ENCODE results near the gene MAP3K13.
"Not testable (repeated sequence)": the region's sequence is repeated elsewhere in the genome, so short reads cannot be mapped to it uniquely, and the experiment has no call there.

Gene MAP3K13

GRCh38 chr3:185393055-185393454 lies 30.1 kb downstream of the MAP3K13 start:
- in situ Hi-C loops (cut with MboI; ENCODE audit: low sequenced_read_pairs), result no loop called here

- in situ Hi-C loops (cut with MboI; ENCODE audit: low sequenced_read_pairs), result no loop called here
Observed at GRCh38 chr3:185397676-185398075, 34.7 kb downstream of the MAP3K13 start.

DNA sequence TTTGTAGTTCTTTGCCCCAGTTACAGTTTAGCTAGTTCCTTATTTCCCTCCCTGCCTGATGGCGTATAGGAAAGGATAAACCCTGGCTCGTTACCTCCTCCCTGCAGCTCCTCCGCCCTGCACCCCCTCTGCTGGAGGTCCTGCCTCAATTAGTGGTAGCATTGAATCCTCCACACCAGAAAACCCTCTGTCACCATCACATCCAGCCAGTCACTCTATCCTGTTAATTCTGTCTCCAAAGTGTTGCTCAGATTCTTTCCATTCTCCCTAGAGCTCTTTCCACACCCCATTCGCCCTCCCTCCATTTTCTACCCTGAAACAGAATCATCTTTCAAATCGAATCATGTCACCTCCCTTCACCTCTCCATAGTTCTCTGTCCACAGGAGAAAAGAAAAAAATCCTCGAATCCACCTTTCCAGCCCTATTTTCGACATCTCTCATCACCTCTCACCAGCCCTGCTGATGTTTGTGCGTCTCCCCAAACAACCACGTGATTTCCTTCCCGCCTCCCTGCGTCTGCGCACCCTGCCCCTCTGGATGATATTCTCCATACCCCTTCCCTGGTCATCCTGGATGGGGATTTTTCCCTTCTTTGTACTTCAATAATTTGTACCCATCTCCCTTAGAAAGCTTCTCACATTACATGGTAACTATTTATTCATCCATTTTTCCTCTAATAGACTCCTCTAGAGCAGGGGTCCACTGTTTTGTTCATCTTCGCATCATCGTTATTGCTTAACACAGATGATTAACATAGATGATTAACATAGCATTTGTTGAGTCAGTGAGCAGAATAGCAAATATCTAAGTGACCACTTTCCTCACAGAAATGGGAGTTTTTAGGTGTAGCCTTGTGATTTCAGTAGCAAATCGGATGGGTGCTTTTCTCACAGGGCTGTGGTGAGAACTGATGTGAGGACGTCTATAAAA lies 37.1 kb downstream of the MAP3K13 start:
- in situ Hi-C loops (cut with MboI; ENCODE audit: low sequenced_read_pairs), result no loop called here

DNA sequence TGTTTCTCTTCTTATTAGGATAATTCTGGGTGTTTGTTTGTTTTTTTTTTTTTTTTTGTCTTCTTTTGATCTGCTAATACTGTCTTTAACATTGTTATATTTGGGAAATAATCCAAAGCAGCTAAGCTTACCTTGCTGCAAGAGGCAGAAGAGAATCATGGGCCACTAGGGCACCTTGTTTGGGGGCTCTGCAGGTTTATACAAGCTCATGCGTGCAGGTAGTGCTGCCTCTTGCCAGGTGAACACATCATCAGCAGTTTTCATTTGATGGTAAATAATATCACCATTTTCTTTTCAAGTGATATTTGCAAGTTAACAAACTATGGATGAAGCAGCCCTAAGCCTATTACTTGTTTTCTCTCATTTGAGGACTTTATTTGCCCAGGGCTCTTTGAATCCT lies 37.9 kb downstream of the MAP3K13 start:
- in situ Hi-C loops (cut with MboI; ENCODE audit: low sequenced_read_pairs), result no loop called here

DNA sequence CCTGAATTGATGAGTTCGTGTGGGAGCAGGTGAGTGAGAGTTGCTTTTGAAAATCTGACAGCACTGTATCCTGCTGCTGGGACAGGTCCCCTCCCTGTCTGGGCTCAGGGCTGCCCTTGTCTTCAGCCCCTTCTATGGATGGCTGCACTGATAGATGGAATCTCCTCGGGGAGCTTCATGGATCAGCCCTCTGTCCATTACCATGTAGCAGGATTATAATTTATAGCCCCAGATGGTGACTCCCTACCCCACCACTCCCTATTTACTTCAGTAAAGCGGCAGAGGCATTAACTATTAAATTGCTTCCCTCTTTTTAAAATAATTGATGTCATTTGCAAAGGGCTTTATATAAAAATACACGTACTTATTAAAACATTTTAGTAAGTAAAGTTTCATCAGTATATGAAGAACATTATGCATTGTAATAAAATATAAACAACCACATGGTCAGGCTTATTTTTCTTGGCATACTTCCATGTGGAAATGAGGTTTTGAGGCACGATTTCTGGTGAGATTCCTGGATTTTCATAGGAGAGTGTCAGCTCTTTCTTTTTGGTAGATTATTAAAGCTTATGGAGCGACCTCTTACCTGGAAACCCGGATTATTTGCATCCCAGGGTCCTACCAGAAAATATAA lies 38.5 kb downstream of the MAP3K13 start:
- in situ Hi-C loops (cut with MboI; ENCODE audit: low sequenced_read_pairs), result no loop called here

GRCh38 chr3:185402561-185402960 lies 39.6 kb downstream of the MAP3K13 start:
- in situ Hi-C loops (cut with MboI; ENCODE audit: low sequenced_read_pairs), result no loop called here

DNA sequence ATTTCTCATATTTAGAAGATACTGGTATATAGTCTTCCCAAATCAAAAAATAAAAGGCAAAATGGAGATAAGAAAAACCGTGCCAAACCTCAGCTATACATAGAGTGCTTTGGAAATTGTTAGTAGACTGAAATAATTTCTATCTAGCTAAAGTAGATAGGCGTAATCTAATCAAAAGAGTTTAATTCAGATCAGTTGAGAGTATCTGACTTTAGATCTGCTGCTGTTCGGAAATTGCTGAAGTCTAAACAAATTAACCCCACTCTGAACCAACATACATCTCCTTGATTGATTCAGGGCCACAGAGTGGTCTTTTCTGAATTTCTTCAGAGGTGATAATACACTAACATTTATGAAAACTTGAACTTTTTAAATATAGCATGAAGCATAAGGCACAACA lies 40.1 kb downstream of the MAP3K13 start:
- in situ Hi-C loops (cut with MboI; ENCODE audit: low sequenced_read_pairs), result no loop called here

DNA sequence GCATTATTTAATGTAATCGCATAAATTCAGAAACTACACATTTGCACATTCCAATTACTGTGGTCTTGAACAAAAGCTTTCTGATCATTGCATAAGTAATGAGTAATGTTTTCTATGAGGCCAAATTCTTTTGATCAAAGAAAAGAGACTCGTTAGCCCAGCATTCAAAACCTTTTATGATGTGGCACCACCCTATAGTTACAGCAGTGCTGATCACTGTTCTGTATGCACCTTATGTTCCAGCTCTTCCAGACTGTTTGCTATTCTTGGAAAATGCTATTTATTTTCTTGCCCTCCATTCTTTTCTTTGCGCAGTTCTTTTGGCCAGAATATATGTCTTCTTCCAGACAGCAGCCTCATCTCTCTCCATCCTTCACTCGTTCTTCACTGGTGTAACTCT lies 42.3 kb downstream of the MAP3K13 start:
- in situ Hi-C loops (cut with MboI; ENCODE audit: low sequenced_read_pairs), result no loop called here

DNA sequence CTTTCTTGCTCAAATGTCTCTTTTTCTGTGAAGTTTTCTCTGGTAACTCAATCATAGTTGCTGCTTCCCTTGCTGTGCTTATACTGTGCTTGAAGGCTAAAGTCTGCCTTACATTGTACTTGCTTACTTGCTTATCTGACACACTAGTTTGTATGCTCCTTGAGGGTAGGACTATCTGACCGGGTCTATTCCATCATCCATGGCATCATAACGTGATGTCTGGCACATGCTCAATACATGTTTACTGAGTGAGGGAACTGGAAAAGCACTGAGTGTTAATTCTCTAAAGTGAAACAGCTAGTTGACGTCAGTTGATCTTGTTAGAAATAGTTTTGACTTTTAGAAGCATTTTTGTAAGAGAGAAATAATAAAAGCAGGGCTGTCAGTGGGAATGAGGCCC lies 42.7 kb downstream of the MAP3K13 start:
- in situ Hi-C loops (cut with MboI; ENCODE audit: low sequenced_read_pairs), result no loop called here

- in situ Hi-C loops (cut with MboI; ENCODE audit: low sequenced_read_pairs), result no loop called here
Observed at GRCh38 chr3:185406121-185406620, 43.2 kb downstream of the MAP3K13 start.

DNA sequence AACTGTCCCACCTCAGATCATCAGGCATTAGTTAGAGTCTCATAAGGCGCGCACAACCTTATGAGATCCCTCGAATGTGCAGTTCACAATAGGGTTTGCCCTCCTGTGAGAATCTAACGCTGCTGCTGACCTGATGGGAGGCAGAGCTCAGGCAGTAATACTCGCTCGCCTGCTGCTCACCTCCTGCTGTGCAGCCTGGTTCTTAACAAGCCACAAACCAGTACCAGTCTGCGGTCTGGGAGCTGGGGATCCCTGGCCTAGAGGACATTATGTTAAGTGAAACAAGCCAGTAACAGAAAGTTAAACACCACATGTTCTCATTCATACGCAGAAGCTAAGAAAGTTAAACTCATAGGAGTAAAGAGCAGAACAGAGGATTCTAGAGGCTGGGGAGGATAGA lies 47.0 kb downstream of the MAP3K13 start:
- in situ Hi-C loops (cut with MboI; ENCODE audit: low sequenced_read_pairs), result no loop called here

GRCh38 chr3:185411133-185411532 lies 48.2 kb downstream of the MAP3K13 start:
- in situ Hi-C loops (cut with MboI; ENCODE audit: low sequenced_read_pairs), result no loop called here

GRCh38 chr3:185416513-185416912 lies 53.6 kb downstream of the MAP3K13 start:
- in situ Hi-C loops (cut with MboI; ENCODE audit: low sequenced_read_pairs), result no loop called here

DNA sequence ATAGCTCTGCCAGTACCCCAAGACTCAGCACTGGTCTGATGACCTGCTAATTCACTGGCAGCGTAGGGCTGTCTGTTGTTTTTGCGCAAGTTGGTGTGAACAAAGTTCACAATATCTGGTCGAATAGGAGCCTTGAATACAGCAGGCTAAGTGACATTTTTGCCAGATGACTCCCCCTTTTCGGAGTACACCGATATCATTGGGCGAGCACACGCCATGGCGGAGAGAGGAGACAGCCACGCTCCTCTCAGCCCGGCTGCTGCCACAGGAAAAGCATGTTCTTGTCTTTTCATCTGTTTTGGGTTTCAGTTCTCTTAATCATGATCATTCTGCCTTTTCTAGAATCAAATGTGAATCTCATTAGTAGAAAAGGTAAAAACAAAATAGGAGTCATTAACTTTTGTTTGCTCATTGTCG lies 55.6 kb downstream of the MAP3K13 start:
- in situ Hi-C loops (cut with MboI; ENCODE audit: low sequenced_read_pairs), result not testable (repeated sequence)

- in situ Hi-C loops (cut with MboI; ENCODE audit: low sequenced_read_pairs), result no loop called here
Observed at GRCh38 chr3:185420762-185421161, 57.8 kb downstream of the MAP3K13 start.

DNA sequence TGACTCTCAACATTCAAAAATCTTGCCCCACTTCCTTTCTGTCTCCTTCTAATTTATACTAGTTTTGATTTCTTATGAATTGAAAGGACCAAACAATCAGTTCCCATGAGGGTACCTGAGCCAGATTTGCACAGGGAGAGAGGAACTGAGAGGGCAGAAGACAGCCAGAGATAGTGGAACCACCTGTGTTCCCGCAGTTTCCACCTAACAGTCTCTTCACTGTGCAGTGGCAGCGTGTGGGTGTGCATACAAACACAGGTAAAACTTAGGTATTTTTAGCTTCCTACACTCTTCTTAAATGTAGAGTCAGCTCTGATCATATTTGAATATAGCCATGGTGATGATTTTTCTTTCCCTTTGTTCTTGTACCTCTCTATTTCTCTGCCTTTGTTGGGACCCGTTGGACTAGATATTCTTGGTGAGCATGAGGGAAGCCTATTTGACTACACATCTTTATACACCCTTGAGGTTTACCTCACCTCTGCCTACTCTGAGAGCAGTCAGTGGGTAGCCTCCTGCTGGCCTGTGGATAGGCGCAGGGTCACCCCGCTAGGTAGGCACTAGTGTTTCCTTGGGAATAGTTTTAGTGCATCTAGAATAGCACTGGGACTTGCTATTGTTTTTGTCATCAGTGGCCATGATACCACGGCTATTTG lies 58.8 kb downstream of the MAP3K13 start:
- in situ Hi-C loops (cut with MboI; ENCODE audit: low sequenced_read_pairs), result no loop called here

DNA sequence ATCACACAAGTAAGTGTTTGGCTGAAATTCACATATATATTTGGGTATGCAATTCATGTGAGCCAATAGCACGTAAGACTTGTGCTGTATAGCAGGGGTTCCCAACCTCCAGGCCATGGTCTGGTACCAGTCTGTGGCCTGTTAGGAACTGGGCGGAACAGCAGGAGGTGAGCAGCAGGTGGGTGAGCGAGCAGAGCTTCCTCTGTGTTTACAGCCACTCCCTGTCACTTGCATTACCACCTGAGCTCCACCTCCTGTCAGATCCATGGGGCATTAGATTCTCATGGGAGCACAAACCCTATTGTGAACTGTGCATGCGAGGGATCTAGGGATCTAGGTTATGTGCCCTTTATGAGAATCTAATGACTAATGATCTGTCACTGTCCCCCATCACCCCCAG lies 59.7 kb downstream of the MAP3K13 start:
- in situ Hi-C loops (cut with MboI; ENCODE audit: low sequenced_read_pairs), result no loop called here

DNA sequence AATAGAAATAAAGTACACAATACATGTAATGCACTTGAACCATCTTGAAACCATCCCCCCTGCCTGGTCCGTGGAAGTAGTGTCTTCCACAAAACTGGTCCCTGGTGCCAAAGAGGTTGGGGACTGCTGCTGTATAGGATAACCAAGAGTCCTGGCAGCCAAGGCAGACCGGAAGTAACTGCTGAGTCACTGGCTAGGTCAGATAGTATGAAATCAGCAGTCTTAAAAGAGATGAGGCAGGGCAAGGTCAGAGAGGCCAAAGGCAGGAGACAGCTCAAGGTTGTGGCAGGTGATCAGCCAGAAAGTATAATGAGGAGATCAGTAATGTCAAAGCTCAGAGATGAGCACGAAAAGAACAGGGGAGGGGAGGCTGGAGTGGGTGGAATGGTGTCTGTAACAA lies 60.2 kb downstream of the MAP3K13 start:
- in situ Hi-C loops (cut with MboI; ENCODE audit: low sequenced_read_pairs), result no loop called here

- in situ Hi-C loops (cut with MboI; ENCODE audit: low sequenced_read_pairs), result no loop called here
Observed at GRCh38 chr3:185424435-185424834, 61.5 kb downstream of the MAP3K13 start.

DNA sequence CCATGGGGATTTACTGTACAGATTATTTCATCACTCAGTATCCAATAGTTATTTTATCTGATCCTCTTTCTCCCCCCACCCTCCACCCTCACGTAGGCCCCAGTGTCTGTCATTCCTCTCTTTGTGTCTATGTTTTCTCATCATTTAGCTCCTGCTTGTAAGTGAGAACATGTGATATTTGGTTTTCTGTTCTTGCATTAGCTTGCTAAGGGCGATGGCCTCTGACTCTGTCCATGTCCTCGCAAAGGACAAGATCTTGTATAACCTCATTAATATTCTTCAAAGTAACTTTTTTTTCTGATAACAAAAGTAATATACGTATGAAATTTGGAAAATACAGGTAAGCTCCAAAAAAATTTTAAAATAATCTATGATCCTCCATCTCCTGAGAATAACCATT lies 67.4 kb downstream of the MAP3K13 start:
- in situ Hi-C loops (cut with MboI; ENCODE audit: low sequenced_read_pairs), result no loop called here

DNA sequence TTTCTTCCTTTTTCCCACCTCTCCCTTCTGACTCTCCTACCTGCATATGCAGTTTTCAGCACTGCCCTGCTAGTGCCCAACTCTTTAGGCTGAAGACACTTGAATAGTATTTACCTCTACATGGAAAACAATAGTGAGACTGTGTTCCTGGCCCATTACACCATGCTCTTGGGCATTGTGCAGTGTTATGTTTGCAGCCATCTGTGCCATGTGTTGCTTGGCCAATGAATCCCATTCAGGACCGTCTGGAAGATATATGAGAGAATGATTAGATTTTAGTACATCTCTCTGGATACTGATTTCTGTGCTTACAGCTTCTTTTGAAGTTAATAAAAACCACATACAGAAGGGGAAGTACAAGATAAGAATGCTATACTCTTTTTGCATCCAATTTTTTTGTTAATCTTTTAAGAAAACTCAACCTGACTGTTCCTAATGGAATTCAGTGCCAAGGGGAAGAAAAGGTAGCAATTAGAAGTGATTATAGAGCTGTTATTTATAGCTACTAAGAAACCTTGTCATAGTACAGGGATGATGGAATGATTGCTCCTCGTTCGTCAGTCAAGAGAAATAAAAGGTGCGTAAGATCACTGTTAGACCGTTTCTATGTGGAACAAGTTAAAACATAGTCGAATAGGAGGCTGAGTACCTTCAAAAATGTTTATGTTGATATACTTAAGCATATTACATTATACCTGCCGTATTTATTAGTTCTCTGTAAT lies 77.0 kb downstream of the MAP3K13 start:
- in situ Hi-C loops (cut with MboI; ENCODE audit: low sequenced_read_pairs), result no loop called here

Data from HL-60/S4 (cell line).